SK-N-MC (cell line): ENCODE results near the gene CELF2.

Experiments used
- EZH2 ChIP-seq: fragments of 200-600 bp; sonication (generic); IDR thresholded peaks from one replicate; pipeline ENCODE4 v1.6.1; 2017; ENCODE audit warnings: antibody characterized with exemption
- POLR2AphosphoS5 ChIP-seq: IDR thresholded peaks from 2 replicates; pipeline ENCODE4 v1.6.1; 2012; ENCODE audit warnings: mild to moderate bottlenecking, low read depth, low read length, borderline replicate concordance

- no peak for TF ChIP-seq EZH2
- TF ChIP-seq POLR2AphosphoS5, result no peak
Observed at GRCh38 chr10:11307004-11307403, 289.3 kb downstream of the CELF2 start.
